CD4-positive, alpha-beta T cell treated with Interleukin-1 beta for 1 hour (primary cell): Measurements from ENCODE around the gene ASCC3.
"Not testable (repeated sequence)": the region's sequence is repeated elsewhere in the genome, so short reads cannot be mapped to it uniquely, and the experiment has no call there.

Experiments
- DNase-seq, 2 donors: peaks; one replicate each; pipeline ENCODE4 v3.0.0-alpha.2; 2020 to 2022

Gene ASCC3

GRCh38 chr6:100880853-100881706 is at the start of gene ASCC3:
TSS of gene ASCC3 (minus strand) at chr6:100881329. CDS start at chr6:100867997, 13,332 bp downstream.
- peak; percentile 88 for DNase-seq

GRCh38 chr6:100925749-100926148 is 44.6 kb upstream of the ASCC3 start:
- DNase-seq, result no peak

GRCh38 chr6:100924534-100925227 is 43.6 kb upstream of the ASCC3 start:
- DNase-seq, result no peak

GRCh38 chr6:100923481-100924165 is 42.5 kb upstream of the ASCC3 start:
- DNase-seq, result no peak

GRCh38 chr6:100920028-100920605 is 39.0 kb upstream of the ASCC3 start:
- DNase-seq, result no peak

GRCh38 chr6:100918152-100918551 is 37.0 kb upstream of the ASCC3 start:
- DNase-seq, result no peak

GRCh38 chr6:100915876-100916275 is 34.7 kb upstream of the ASCC3 start:
- DNase-seq, result no peak

GRCh38 chr6:100913400-100914276 is 32.5 kb upstream of the ASCC3 start:
- no peak for DNase-seq

- no peak for DNase-seq
These were observed 25.2 kb upstream of the ASCC3 start for GRCh38 chr6:100906325-100906724.

GRCh38 chr6:100905067-100905466 is 23.9 kb upstream of the ASCC3 start:
- DNase-seq, result no peak

- no peak for DNase-seq
These were observed 23.2 kb upstream of the ASCC3 start for GRCh38 chr6:100904316-100904715.

GRCh38 chr6:100901582-100901981 is 20.5 kb upstream of the ASCC3 start:
- DNase-seq, result no peak

- DNase-seq, result no peak
These were observed 18.1 kb upstream of the ASCC3 start for GRCh38 chr6:100899202-100899601.

GRCh38 chr6:100897671-100898070 is 16.5 kb upstream of the ASCC3 start:
- no peak for DNase-seq

GRCh38 chr6:100893743-100894142 is 12.6 kb upstream of the ASCC3 start:
- DNase-seq, result no peak

- no peak for DNase-seq
These were observed 11.6 kb upstream of the ASCC3 start for GRCh38 chr6:100892693-100893092.

GRCh38 chr6:100892116-100892515 is 11.0 kb upstream of the ASCC3 start:
- no peak for DNase-seq

GRCh38 chr6:100891079-100891478 is 9.9 kb upstream of the ASCC3 start:
- no peak for DNase-seq

GRCh38 chr6:100890646-100891045 is 9.5 kb upstream of the ASCC3 start:
- not testable (repeated sequence) for DNase-seq

- DNase-seq, result no peak
These were observed 8.2 kb upstream of the ASCC3 start for GRCh38 chr6:100889351-100889750.

GRCh38 chr6:100886076-100886475 is 4.9 kb upstream of the ASCC3 start:
- no peak for DNase-seq

- no peak for DNase-seq
These were observed 2.2 kb upstream of the ASCC3 start for GRCh38 chr6:100883347-100883746.
